Stomach (tissue), 4 donors: ENCODE data around the gene PLCXD3.

ENCODE experiments used
- CTCF ChIP-seq, 7 experiments: fragments of 450-650 bp in 4 of 7; fragments of 200-600 bp in 3 of 7; sonication (generic) in 3 of 7; IDR thresholded peaks; one replicate each; pipeline ENCODE4 v1.5.1; 2016 to 2019; ENCODE audit warnings: antibody characterized with exemption in 7 of 7, control low read depth in 2 of 7, mild to moderate bottlenecking in 1 of 7
- EP300 ChIP-seq: sonication (generic); formaldehyde crosslinking; IDR thresholded peaks from one replicate; pipeline ENCODE4 v1.6.1; 2017; ENCODE audit warnings: antibody characterized with exemption
- POLR2A ChIP-seq, 4 donors: fragments of 450-650 bp; IDR thresholded peaks; one replicate each; pipeline ENCODE4 v1.6.1; 2016; ENCODE audit warnings: antibody characterized with exemption in 4 of 4, control low read depth in 2 of 4, mild to moderate bottlenecking in 1 of 4, moderate library complexity in 1 of 4

- no peak for TF ChIP-seq POLR2A (IDR thresholded peaks at IDR 0.05)
- TF ChIP-seq EP300 = no peak
- no peak for TF ChIP-seq CTCF (IDR thresholded peaks at IDR 0.05)
Observed at GRCh38 chr5:41266377-41266776, 244.0 kb downstream of the PLCXD3 start.
